Measurements from ENCODE around the gene ANXA6. TPM values are rescaled to one million over a fixed set of nuclear protein-coding genes. Genes with fewer than 3 reads are reported as not detected.

The ANXA6 gene
- polyA plus RNA-seq, 1 of the 3 experiments (the other 2 are of a cell fraction) = 87.5 TPM

DNA sequence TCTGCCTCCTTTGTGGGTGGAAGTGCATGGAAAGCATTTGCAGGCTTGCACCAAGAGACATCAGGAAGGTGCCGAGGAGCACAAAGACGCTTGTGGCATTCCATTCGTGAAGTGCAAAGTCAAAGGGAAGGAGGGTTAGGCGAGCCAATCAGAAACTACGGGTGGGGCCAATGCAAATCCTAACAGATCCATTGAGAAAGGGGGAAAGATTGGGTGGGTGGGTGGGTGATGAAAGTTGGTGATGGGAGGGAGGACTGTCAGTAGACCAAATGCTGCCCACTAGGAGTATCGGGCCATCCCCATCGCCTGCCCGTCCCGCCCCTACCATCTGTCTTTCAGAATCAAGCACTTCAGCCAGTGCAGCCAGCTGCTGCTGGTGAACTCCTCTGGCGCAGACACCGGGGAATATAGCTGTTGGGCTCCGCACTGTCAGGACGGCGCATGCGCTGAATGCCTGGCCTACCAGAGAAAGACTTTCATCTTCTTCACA lies 17.1 kb upstream of the ANXA6 start:
- ChIA-PET CTCF (no interaction called here), POLR2A (no interaction called here)
- Histone ChIP-seq H3K9ac (no peak overlapping the region), H3K9me2 (no peaks in the 10 kb centered on the region), H3K27me3 (ENCODE audit: insufficient read depth) (no peaks in the 10 kb centered on the region; the same call in 1 of the 2 replicates), H3K79me2 (ENCODE audit: insufficient read depth) (no peaks in the 10 kb centered on the region), H3K27ac (ENCODE audit: low read depth in 2 of 2, low read length in 1 of 2) (no peak overlapping the region), H3K4me1 (ENCODE audit: control insufficient read depth in 1 of 2, insufficient read depth in 2 of 2, low read depth in 1 of 2, low read length in 1 of 2) (no peaks in the 10 kb centered on the region), H3K4me2 (no peak overlapping the region), H3K4me3 (ENCODE audit: low read depth in 2 of 2, low read length in 1 of 2) (no peak overlapping the region), H3F3A (replicated peaks; ENCODE audit: insufficient read depth) (no peaks in the 10 kb centered on the region), H2AFZ (ENCODE audit: low read depth) (no peak overlapping the region), H3K9me3 (no peaks in the 10 kb centered on the region), H4K20me1 (ENCODE audit: insufficient read depth) (no peaks in the 10 kb centered on the region), H3K36me3 (replicated peaks in 1 of 2; ENCODE audit: control insufficient read depth in 1 of 2, insufficient read depth in 2 of 2, low read length in 1 of 2) (no peaks in the 10 kb centered on the region)
- no peak for TF ChIP-seq ZBTB33 (IDR thresholded peaks at IDR 0.05; ENCODE audit: borderline replicate concordance, low read depth)
- WGBS (ENCODE audit: low lambda C conversion rate) = 80% methylated on average over 9 of the region's 15 CpGs
- no peak for DNase-seq

DNA sequence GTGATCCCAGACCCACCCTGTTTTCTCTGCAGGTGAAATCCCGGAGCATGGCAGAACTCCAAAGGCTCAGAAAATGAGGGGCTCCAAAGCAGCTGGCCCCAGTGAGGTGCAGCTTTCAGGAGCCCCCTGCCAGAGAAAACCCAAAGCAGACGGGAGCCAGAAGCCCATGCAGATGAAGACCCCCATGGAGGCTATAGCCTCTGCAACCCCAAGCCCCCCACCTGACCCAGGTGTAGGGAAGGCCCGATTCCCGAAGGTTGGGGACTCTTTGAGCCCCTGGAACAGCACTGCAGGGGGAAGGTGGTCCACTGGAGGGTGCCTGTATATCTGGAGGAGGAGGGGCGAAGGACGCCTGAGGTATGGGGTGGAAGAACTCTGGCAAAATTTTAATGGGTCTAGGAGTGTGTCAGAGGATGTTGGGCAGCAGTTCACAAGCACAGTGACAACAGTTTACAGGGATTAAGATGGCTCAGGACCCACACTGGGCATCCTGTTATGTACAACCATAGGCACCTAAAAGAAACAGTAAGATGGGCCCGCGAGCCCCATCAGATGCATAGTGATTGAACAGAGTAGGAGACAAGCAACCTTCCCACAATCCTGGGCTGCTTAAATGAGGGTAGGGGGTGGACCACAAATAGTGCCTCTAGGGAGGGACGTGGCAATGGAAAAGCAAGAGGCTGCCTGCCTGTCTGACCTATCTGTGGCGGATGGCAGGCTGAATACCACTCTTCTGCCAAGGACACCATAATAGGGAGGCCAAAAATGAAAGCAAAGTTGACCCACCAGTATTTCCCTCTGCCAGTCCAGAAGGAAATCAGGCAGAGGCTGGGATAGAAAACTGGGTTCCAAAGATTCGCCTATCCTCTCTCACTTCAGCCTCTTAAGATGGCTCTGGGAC lies 16.4 kb upstream of the ANXA6 start:
- TF ChIP-seq SMC3 (IDR thresholded peaks at IDR 0.05; ENCODE audit: low read depth, low read length) (no peak), EP300 (IDR thresholded peaks at IDR 0.05; ENCODE audit: borderline replicate concordance in 1 of 2, low read depth in 1 of 2, low read length in 1 of 2) (no peak), TEAD4 (IDR thresholded peaks at IDR 0.05; ENCODE audit: borderline replicate concordance, insufficient read depth) (no peak)
- DNase-seq = no peak
- Histone ChIP-seq H3K79me2 (ENCODE audit: insufficient read depth) (no peaks in the 10 kb centered on the region), H3K27ac (ENCODE audit: low read depth in 2 of 2, low read length in 1 of 2) (no peak overlapping the region), H3K9ac (no peak overlapping the region), H2AFZ (ENCODE audit: low read depth) (no peak overlapping the region), H3K4me3 (ENCODE audit: low read depth in 2 of 2, low read length in 1 of 2) (no peak overlapping the region), H4K20me1 (ENCODE audit: insufficient read depth) (no peaks in the 10 kb centered on the region), H3K4me2 (no peak overlapping the region), H3K9me3 (no peaks in the 10 kb centered on the region), H3F3A (replicated peaks; ENCODE audit: insufficient read depth) (no peaks in the 10 kb centered on the region), H3K9me2 (no peaks in the 10 kb centered on the region), H3K4me1 (ENCODE audit: control insufficient read depth in 1 of 2, insufficient read depth in 2 of 2, low read depth in 1 of 2, low read length in 1 of 2) (no peaks in the 10 kb centered on the region), H3K27me3 (ENCODE audit: insufficient read depth) (no peaks in the 10 kb centered on the region; the same call in 1 of the 2 replicates), H3K36me3 (replicated peaks in 1 of 2; ENCODE audit: control insufficient read depth in 1 of 2, insufficient read depth in 2 of 2, low read length in 1 of 2) (no peaks in the 10 kb centered on the region)
- POLR2A ChIA-PET = no interaction called here
- 81% methylated on average over 10 of the region's 11 CpGs for WGBS (ENCODE audit: low lambda C conversion rate)
- CTCF ChIA-PET = interaction anchor here (1.1 to 13.8 kb wide), 6 partner anchors 10 to 126 kb away, joined by 3 to 540 read pairs (median 4); no protein-coding TSS in a partner anchor

GRCh38 chr5:151171529-151171928 lies 13.9 kb upstream of the ANXA6 start:
- ChIA-PET POLR2A (no interaction called here), CTCF (interaction anchor here (2.1 to 13.8 kb wide), 3 partner anchors 36 to 120 kb away, joined by 9 to 540 read pairs (median 11); no protein-coding TSS in a partner anchor)
- DNase-seq = no peak
- no peak overlapping the region for H3K9ac ChIP-seq
- no peaks in the 10 kb centered on the region; the same call in 1 of the 2 replicates for H3K27me3 ChIP-seq (ENCODE audit: insufficient read depth)
- no peaks in the 10 kb centered on the region for H3K9me2 ChIP-seq
- no peaks in the 10 kb centered on the region for H3F3A ChIP-seq (replicated peaks; ENCODE audit: insufficient read depth)
- TF ChIP-seq FOXJ3 (CRISPR knock-in tag; IDR thresholded peaks at IDR 0.05) = no peak
- no peak for TF ChIP-seq TCF12 (IDR thresholded peaks at IDR 0.05)
- TF ChIP-seq CHD2 (IDR thresholded peaks at IDR 0.05; ENCODE audit: low read length, partially characterized antibody) = no peak
- no peak overlapping the region for H3K4me2 ChIP-seq
- H3K27ac ChIP-seq (ENCODE audit: low read depth in 2 of 2, low read length in 1 of 2) = no peak overlapping the region
- H4K20me1 ChIP-seq (ENCODE audit: insufficient read depth) = no peaks in the 10 kb centered on the region
- H2AFZ ChIP-seq (ENCODE audit: low read depth) = no peak overlapping the region
- 35% methylated on average over 1 of the region's 1 CpG for WGBS (ENCODE audit: low lambda C conversion rate)
- H3K79me2 ChIP-seq (ENCODE audit: insufficient read depth) = no peaks in the 10 kb centered on the region
- no peak overlapping the region for H3K4me3 ChIP-seq (ENCODE audit: low read depth in 2 of 2, low read length in 1 of 2)
- H3K36me3 ChIP-seq (replicated peaks in 1 of 2; ENCODE audit: control insufficient read depth in 1 of 2, insufficient read depth in 2 of 2, low read length in 1 of 2) = no peaks in the 10 kb centered on the region
- H3K9me3 ChIP-seq = no peaks in the 10 kb centered on the region
- no peaks in the 10 kb centered on the region for H3K4me1 ChIP-seq (ENCODE audit: control insufficient read depth in 1 of 2, insufficient read depth in 2 of 2, low read depth in 1 of 2, low read length in 1 of 2)

All from SK-N-SH (cell line).